ENCODE data around the gene ZBTB21.

The ZBTB21 gene

GRCh38 chr21:42037943-42038342, 27.8 kb upstream of the ZBTB21 start:
- H3K4me1 Mint-ChIP-seq, result peaks cover 4% of the 10 kb centered on the region
- DNase-seq (ENCODE audit: low spot score in 2 of 2), result no peak
- no peaks in the 10 kb centered on the region for H3K9me3 Mint-ChIP-seq
- ATAC-seq (replicated peaks; ENCODE audit: extremely low read depth, poor library complexity, severe bottlenecking), result no peak
- H3K36me3 Mint-ChIP-seq (ENCODE audit: insufficient read depth), result no peaks in the 10 kb centered on the region
- no peak overlapping the region for H3K4me3 Mint-ChIP-seq
- H3K27ac Mint-ChIP-seq (ENCODE audit: low read depth), result no peak overlapping the region
- peaks cover 7% of the 10 kb centered on the region for H3K27me3 Mint-ChIP-seq

GRCh38 chr21:42037516-42037915, 27.4 kb upstream of the ZBTB21 start:
- no peaks in the 10 kb centered on the region for H3K36me3 Mint-ChIP-seq (ENCODE audit: insufficient read depth)
- peaks cover 4% of the 10 kb centered on the region for H3K4me1 Mint-ChIP-seq
- peaks cover 7% of the 10 kb centered on the region for H3K27me3 Mint-ChIP-seq
- H3K27ac Mint-ChIP-seq (ENCODE audit: low read depth), result no peak overlapping the region
- no peak overlapping the region for H3K4me3 Mint-ChIP-seq
- no peak for DNase-seq (ENCODE audit: low spot score in 2 of 2)
- ATAC-seq (replicated peaks; ENCODE audit: extremely low read depth, poor library complexity, severe bottlenecking), result no peak
- no peaks in the 10 kb centered on the region for H3K9me3 Mint-ChIP-seq

- Mint-ChIP-seq H3K27me3 (peaks cover 7% of the 10 kb centered on the region), H3K36me3 (ENCODE audit: insufficient read depth) (no peaks in the 10 kb centered on the region), H3K4me1 (peaks cover 4% of the 10 kb centered on the region), H3K27ac (ENCODE audit: low read depth) (no peak overlapping the region), H3K9me3 (no peaks in the 10 kb centered on the region), H3K4me3 (no peak overlapping the region)
- no peak for DNase-seq (ENCODE audit: low spot score in 2 of 2)
- no peak for ATAC-seq (replicated peaks; ENCODE audit: extremely low read depth, poor library complexity, severe bottlenecking)
Observed at GRCh38 chr21:42036313-42036712, 26.2 kb upstream of the ZBTB21 start.

GRCh38 chr21:42032968-42033367, 22.8 kb upstream of the ZBTB21 start:
- H3K27me3 Mint-ChIP-seq, result peaks cover 7% of the 10 kb centered on the region
- no peaks in the 10 kb centered on the region for H3K36me3 Mint-ChIP-seq (ENCODE audit: insufficient read depth)
- no peak overlapping the region for H3K27ac Mint-ChIP-seq (ENCODE audit: low read depth)
- H3K4me3 Mint-ChIP-seq, result no peak overlapping the region
- DNase-seq (ENCODE audit: low spot score in 2 of 2) (no peak), ATAC-seq (replicated peaks; ENCODE audit: extremely low read depth, poor library complexity, severe bottlenecking) (no peak)
- no peaks in the 10 kb centered on the region for H3K9me3 Mint-ChIP-seq
- no peaks in the 10 kb centered on the region for H3K4me1 Mint-ChIP-seq

- H3K27ac Mint-ChIP-seq (ENCODE audit: low read depth), result no peak overlapping the region
- DNase-seq (ENCODE audit: low spot score in 2 of 2), result no peak
- H3K36me3 Mint-ChIP-seq (ENCODE audit: insufficient read depth), result no peaks in the 10 kb centered on the region
- H3K4me3 Mint-ChIP-seq, result no peak overlapping the region
- ATAC-seq (replicated peaks; ENCODE audit: extremely low read depth, poor library complexity, severe bottlenecking), result no peak
- H3K27me3 Mint-ChIP-seq, result peaks cover 7% of the 10 kb centered on the region
- H3K9me3 Mint-ChIP-seq, result no peaks in the 10 kb centered on the region
- H3K4me1 Mint-ChIP-seq, result no peaks in the 10 kb centered on the region
Observed at GRCh38 chr21:42032266-42032665, 22.1 kb upstream of the ZBTB21 start.

GRCh38 chr21:42031816-42032215, 21.7 kb upstream of the ZBTB21 start:
- H3K4me3 Mint-ChIP-seq, result no peak overlapping the region
- H3K27ac Mint-ChIP-seq (ENCODE audit: low read depth), result no peak overlapping the region
- H3K27me3 Mint-ChIP-seq, result peaks cover 7% of the 10 kb centered on the region
- H3K36me3 Mint-ChIP-seq (ENCODE audit: insufficient read depth), result no peaks in the 10 kb centered on the region
- ATAC-seq (replicated peaks; ENCODE audit: extremely low read depth, poor library complexity, severe bottlenecking) (no peak), DNase-seq (ENCODE audit: low spot score in 2 of 2) (no peak)
- H3K4me1 Mint-ChIP-seq, result no peaks in the 10 kb centered on the region
- H3K9me3 Mint-ChIP-seq, result no peaks in the 10 kb centered on the region

- Mint-ChIP-seq H3K4me3 (no peak overlapping the region), H3K9me3 (no peaks in the 10 kb centered on the region), H3K27me3 (peaks cover 7% of the 10 kb centered on the region), H3K36me3 (ENCODE audit: insufficient read depth) (peaks cover 2% of the 10 kb centered on the region), H3K4me1 (no peaks in the 10 kb centered on the region), H3K27ac (ENCODE audit: low read depth) (no peak overlapping the region)
- ATAC-seq (replicated peaks; ENCODE audit: extremely low read depth, poor library complexity, severe bottlenecking) (no peak), DNase-seq (ENCODE audit: low spot score in 2 of 2) (no peak)
Observed at GRCh38 chr21:42031241-42031640, 21.1 kb upstream of the ZBTB21 start.

GRCh38 chr21:42030311-42030710, 20.2 kb upstream of the ZBTB21 start:
- Mint-ChIP-seq H3K36me3 (ENCODE audit: insufficient read depth) (peaks cover 2% of the 10 kb centered on the region), H3K27me3 (peaks cover 7% of the 10 kb centered on the region), H3K4me3 (no peak overlapping the region), H3K4me1 (no peaks in the 10 kb centered on the region), H3K9me3 (no peaks in the 10 kb centered on the region), H3K27ac (ENCODE audit: low read depth) (no peak overlapping the region)
- DNase-seq (ENCODE audit: low spot score in 2 of 2) (no peak), ATAC-seq (replicated peaks; ENCODE audit: extremely low read depth, poor library complexity, severe bottlenecking) (no peak)

GRCh38 chr21:42028766-42029425, 18.7 kb upstream of the ZBTB21 start:
- Mint-ChIP-seq H3K4me3 (no peak overlapping the region), H3K27ac (ENCODE audit: low read depth) (no peak overlapping the region), H3K36me3 (ENCODE audit: insufficient read depth) (peaks cover 2% of the 10 kb centered on the region), H3K27me3 (peaks cover 11% of the 10 kb centered on the region), H3K4me1 (no peaks in the 10 kb centered on the region), H3K9me3 (no peaks in the 10 kb centered on the region)
- DNase-seq (ENCODE audit: low spot score in 2 of 2) (no peak), ATAC-seq (replicated peaks; ENCODE audit: extremely low read depth, poor library complexity, severe bottlenecking) (no peak)

GRCh38 chr21:42027822-42028765, 17.9 kb upstream of the ZBTB21 start:
- ATAC-seq (replicated peaks; ENCODE audit: extremely low read depth, poor library complexity, severe bottlenecking), result no peak
- H3K4me1 Mint-ChIP-seq, result no peaks in the 10 kb centered on the region
- H3K27ac Mint-ChIP-seq (ENCODE audit: low read depth), result no peak overlapping the region
- peaks cover 2% of the 10 kb centered on the region for H3K36me3 Mint-ChIP-seq (ENCODE audit: insufficient read depth)
- H3K27me3 Mint-ChIP-seq, result peaks cover 13% of the 10 kb centered on the region
- no peaks in the 10 kb centered on the region for H3K9me3 Mint-ChIP-seq
- no peak overlapping the region for H3K4me3 Mint-ChIP-seq
- DNase-seq (ENCODE audit: low spot score in 2 of 2), result no peak

GRCh38 chr21:42027085-42027821, 17.1 kb upstream of the ZBTB21 start:
- DNase-seq (ENCODE audit: low spot score in 2 of 2) (no peak), ATAC-seq (replicated peaks; ENCODE audit: extremely low read depth, poor library complexity, severe bottlenecking) (no peak)
- H3K36me3 Mint-ChIP-seq (ENCODE audit: insufficient read depth), result peaks cover 2% of the 10 kb centered on the region
- H3K4me3 Mint-ChIP-seq, result no peak overlapping the region
- H3K27me3 Mint-ChIP-seq, result peaks cover 13% of the 10 kb centered on the region
- H3K9me3 Mint-ChIP-seq, result no peaks in the 10 kb centered on the region
- no peaks in the 10 kb centered on the region for H3K4me1 Mint-ChIP-seq
- H3K27ac Mint-ChIP-seq (ENCODE audit: low read depth), result no peak overlapping the region

GRCh38 chr21:42026082-42026435, 15.9 kb upstream of the ZBTB21 start:
- DNase-seq (ENCODE audit: low spot score in 2 of 2) (no peak), ATAC-seq (replicated peaks; ENCODE audit: extremely low read depth, poor library complexity, severe bottlenecking) (no peak)
- no peak overlapping the region for H3K4me3 Mint-ChIP-seq
- H3K27ac Mint-ChIP-seq (ENCODE audit: low read depth), result no peak overlapping the region
- no peaks in the 10 kb centered on the region for H3K9me3 Mint-ChIP-seq
- H3K36me3 Mint-ChIP-seq (ENCODE audit: insufficient read depth), result peaks cover 2% of the 10 kb centered on the region
- peaks cover 20% of the 10 kb centered on the region for H3K27me3 Mint-ChIP-seq
- H3K4me1 Mint-ChIP-seq, result no peaks in the 10 kb centered on the region
